ENCODE data around the gene ZMYND8.
"Not testable (repeated sequence)": the region's sequence is repeated elsewhere in the genome, so short reads cannot be mapped to it uniquely, and the experiment has no call there.

The ZMYND8 gene

DNA sequence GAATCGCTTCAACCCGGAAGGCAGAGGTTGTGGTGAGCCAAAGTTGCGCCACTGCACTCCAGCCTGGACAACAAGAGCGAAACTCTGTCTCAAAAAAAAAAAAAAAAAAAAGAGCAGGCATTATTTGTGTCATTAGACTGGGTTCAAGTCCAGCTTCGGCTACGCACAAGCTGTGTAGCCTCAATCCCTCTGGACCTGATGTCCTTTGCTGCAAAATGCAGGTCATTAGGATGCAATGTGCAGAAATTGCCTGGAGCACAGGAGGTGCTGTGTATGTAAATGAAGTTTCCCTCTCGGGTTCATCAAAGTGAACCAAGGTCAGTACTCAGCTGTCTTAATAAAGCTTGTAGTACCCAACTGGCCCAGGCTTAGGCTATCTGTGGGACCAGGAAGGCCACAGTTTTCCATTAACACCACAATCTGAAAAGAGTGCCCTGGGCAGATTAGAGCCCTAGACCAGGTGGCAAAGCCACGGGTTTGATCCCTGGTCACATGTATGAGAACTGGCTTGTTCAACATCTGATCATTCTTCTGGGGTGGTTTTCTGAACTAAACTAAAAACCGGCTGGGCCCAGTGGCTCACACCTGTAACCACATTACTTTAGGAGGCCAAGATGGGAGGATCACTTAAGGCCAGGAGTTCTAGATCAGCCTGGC is 155.3 kb downstream of the ZMYND8 start:
- DNase-seq, result no peak

DNA sequence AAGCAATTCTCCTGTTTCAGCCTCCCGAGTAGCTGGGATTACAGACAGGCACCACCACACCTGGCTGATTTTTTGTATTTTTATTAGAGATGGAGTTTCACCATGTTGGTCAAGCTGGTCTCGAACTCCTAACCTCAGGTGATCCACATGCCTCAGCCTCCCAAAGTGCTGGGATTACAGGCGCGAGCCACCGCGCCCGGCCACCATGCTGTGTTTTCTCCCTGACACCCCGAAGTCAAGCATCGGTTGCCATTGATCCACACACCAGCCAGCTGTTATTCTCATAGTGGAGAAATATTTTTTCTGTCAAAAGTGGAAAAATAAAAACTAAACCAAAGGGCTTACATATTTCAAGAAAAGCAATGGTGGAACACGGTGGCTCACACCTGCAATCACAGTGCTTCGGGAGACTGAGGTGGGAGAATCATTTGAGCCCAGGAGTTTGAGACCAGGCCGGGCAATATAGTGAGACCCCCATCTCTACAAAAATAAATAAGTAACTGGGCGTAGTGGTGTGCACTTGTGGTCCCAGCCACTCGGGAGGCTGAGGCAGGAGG is 157.4 kb downstream of the ZMYND8 start:
- no peak for DNase-seq

DNA sequence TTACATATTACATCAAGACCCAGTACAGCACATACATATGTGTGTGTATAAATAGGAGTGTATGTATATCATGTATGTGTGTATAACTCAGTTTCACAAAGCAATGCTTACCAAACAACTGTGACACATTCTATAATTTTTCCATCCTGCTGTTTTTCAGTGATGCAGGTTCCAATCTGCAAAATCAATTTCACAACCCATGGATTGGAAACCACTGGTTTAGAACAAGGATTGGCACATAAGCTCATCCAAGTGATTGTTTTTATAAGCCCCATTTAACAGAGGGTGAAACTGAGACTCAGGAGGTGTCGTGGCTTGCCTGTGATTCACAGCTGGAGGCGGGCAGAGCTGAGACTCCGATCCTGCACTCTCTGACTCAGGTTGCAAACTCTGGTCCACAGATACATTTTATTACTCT is 158.2 kb downstream of the ZMYND8 start:
- no peak for DNase-seq

GRCh38 chr20:47196091-47197081 is 160.1 kb downstream of the ZMYND8 start:
- peak; percentile 70 for DNase-seq

GRCh38 chr20:47195573-47195972 is 160.9 kb downstream of the ZMYND8 start:
- DNase-seq, result no peak

- DNase-seq, result no peak
These were observed 164.5 kb downstream of the ZMYND8 start for GRCh38 chr20:47191956-47192355.

DNA sequence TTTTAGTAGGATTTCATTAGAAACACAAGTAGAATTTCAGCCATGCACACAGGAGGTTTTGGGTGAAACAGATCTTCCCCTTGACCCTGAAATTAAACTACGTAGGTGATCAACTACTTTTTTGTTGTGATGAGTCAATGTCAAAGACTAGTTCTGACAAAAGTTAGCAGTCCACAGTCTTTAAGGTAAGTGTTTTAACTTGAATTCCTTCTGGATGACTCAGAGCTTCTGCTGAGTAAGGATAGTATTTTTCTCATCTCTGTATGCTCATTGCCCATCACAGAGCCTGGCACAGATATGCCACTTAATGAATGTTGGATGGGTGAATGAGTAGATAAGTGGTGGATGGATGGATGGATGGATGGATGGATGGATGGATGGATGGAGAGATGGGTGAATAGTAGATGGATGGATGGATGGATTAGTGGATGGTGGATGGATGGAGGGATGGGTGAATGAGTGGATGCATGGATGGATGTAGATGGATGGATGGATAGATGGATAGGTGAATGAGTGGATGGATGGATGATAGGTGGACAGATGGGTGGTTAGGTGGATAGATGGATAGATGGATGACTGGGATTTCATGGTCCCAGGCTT is 165.3 kb downstream of the ZMYND8 start:
- DNase-seq, result no peak

- DNase-seq, result no peak
These were observed 167.4 kb downstream of the ZMYND8 start for GRCh38 chr20:47189060-47189459.

DNA sequence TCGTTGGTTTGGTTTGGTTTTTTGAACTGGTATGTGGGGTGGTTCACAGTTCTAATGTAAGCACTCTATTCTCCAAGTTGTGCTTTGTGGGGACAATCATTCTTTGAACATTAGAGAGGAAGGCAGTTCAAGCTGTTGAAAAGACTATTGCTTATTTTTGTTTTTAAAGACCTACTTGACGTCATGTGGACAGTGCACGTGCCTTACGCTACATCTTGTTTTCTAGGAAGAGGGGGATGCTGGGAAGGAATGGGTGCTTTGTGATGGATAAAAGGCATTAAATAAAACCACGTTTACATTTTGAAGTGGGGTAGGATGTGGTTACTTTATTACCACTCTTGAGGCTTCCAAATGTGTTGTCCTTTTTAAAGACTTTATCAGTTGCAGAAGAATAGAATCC is 168.0 kb downstream of the ZMYND8 start:
- peak; percentile 8 for DNase-seq

DNA sequence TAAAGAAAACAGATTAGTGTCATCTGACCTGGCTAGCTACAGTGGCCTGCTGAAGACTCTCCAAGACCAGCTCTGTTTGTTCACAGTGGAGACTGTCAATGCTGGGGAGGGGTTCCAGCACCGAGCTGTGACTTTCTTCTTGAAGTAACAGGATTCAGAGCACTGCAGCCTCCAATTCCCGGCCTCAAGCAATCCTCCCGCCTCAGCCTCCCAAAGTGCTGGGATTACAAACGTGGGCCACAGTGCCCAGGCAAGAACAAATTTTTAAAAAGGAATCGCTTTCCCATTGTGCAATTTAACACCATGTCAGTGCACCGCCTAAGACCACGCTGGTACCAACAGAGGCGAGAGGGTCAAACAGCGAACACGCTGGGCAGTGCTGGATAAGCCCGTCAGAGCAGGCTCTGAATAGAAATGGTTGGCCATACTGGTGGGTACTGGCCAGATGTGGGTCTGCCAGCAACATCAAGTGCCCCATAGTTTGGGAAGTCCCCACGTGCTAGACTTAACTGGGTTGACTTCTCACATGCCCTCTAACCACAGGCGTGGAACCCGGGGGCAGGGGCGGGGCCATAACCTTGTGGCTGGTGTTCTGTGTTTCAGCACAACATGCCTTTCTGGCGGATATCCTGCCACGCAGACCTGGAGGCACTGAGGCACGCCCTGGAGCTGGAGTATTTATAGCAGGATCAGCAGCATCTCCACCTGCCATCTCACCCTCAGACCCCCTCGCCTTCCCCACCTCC is 168.9 kb downstream of the ZMYND8 start:
- peak; percentile 19 for DNase-seq

DNA sequence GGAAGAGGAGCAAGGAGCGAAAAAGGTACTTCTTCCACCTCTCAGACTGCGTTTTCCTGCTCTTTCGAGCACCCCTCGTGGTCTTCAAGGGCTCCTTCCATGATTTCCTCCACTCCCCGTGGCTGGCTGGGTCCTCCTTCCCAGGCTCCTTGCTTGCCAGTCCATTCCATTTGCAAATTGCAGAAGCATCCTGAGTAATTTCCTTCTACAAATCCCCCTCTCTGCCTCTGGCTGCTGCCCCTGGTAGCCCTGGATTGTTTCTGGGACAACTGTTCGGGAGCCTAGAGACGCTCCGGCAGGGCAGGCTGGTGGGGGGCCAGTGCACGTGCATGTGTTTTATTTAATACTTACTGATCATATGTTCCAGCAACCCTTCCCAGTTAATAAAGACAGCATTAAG is 173.1 kb downstream of the ZMYND8 start:
- no peak for DNase-seq

DNA sequence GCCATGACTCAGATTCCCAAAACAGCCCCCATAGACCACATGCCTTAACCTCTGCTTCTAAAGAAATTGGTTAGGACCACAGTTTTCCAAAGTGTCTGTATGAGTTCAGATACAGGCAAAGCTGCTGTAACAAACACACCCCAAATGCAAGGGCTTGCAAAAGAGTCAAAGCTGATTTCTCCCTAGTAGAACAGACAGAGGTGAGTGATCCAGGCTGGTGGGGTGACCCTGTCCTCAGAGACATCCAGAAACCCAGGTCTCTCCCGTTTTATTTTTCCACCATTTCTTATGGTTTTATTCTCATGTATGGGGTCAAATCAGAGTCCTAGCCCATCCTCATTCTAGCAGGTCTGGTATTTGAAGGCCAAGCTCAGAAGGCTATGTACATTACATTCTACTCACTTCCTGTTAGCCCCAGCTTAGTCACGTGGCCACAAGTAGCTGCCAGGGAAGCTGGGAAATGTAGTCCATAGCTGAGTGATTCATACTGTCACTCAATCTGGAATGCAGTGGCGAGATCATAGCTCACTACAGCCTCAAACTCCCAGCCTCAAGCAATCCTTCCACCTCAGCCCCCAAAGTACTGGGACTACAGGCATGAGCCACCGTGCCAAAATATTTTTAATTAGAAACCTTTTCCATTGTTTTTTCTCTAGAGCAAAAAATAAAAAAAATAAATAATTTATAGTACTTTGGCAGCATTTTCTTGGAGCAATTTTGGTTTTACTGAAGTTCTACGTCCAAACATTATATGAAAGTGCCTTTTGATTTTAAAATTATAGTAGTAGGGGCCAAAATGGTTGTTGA is 175.2 kb downstream of the ZMYND8 start:
- peak; percentile 9 for DNase-seq

DNA sequence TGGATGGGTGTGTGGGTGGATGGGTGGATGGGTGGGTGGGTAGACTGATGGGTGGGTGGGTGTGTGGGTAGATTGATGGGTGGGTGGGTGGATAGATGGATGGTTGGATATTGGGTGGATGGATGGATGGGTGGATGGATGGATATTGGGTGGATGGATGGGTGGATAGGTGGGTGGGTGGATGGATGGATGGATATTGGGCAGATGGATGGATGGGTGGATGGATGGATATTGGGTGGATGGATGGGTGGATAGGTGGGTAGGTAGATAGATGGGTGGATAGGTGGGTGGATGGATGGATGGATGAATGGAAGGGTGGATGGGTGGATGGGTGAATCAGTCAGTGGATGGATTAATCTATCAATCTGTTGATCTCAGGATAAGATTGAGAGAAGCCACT is 177.2 kb downstream of the ZMYND8 start:
- DNase-seq, result no peak

DNA sequence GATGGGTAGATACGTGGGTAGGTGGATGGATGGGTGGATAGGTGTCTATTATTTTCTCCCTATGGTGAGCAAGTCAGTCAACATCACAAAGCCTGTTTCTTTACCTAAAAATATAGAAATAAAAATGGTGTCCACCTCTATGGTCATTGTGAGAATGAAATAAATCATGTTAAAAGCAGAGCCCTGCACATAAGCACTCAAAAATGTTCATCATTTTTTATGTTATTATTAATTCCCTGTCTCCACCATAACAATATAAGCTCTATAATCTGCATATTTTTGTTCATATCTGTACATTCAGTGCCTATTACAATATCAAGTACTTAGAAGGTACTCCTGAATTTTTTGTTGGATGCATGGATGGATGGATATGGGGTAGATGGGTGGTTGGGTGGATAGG is 177.6 kb downstream of the ZMYND8 start:
- DNase-seq, result no peak

DNA sequence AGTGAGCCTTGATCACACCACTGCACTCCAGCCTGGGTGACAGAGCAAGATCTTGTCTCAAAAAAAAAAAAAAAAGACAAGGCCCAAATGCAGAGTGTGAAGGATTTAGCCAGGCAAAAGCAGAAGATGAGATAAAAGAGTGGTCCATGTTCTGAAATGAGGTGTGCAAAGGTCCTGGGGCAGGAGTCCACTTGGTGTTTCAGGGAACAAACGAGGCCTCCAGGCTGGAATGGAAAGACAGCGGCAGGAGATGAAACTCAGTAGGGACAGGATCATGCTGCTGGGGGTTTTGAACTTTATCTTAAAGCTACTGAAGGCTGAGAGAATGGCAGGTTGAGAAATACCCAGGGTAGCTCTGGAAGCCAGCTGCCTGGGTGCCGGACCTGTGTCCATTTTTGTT is 178.2 kb downstream of the ZMYND8 start:
- no peak for DNase-seq

GRCh38 chr20:47176217-47176616 is 180.3 kb downstream of the ZMYND8 start:
- DNase-seq, result not testable (repeated sequence)

DNA sequence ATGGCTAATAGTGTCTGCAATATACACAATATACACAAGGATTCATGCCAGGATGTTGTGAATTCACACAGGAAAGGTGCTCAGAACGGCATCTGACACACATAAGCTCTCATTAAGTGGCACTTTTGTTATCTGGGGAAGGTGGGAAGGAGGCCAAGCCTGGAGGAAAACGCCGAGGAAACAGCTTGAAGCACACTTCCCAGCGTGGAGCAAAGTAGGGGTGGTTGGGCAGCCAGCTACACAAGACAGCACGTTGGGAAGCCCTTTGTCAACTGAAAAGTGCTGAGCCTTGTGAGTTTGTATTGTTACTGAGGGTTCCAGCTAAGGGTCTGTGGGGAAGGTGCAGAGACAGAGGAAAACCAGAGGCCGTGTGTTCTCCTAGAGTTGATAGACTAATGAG is 181.0 kb downstream of the ZMYND8 start:
- DNase-seq, result no peak

DNA sequence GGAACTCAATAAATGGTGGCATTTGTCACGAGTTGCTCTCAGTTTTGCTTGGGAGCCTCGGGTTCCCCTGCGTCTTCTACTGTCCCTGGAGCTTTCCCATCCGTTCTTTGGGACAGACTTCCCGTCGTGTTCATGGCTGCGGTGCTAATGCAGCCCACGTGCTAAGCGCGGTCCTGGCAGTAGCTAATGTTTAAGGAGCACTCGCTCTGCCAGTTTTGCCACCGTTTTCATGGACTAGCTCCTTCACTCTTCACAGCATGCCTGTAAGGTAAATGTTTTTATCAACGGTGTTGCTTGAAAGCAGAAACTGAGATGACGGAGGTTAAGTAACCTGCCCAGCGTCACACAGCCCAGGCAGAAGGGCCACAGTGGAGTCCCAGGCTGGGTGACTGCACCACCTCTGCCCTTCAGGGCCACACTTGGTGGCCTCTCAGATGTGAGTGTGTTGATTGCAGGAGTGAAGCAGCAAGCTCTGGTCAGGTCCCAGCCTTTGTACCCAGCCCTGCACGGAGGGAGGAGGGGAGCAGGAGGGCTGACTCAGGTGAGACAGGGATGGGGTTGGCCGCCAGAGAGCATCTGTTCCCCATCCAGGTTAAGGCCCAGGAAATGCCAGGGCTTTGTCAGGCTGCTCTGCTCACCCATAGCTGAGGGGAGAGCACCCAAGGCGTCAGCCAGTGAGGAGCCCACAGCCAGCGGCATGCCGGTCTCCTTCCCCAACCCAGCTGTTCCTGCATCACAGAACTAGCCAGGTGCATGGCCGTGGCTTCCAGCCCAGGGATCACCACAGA is 181.8 kb downstream of the ZMYND8 start:
- no peak for DNase-seq

DNA sequence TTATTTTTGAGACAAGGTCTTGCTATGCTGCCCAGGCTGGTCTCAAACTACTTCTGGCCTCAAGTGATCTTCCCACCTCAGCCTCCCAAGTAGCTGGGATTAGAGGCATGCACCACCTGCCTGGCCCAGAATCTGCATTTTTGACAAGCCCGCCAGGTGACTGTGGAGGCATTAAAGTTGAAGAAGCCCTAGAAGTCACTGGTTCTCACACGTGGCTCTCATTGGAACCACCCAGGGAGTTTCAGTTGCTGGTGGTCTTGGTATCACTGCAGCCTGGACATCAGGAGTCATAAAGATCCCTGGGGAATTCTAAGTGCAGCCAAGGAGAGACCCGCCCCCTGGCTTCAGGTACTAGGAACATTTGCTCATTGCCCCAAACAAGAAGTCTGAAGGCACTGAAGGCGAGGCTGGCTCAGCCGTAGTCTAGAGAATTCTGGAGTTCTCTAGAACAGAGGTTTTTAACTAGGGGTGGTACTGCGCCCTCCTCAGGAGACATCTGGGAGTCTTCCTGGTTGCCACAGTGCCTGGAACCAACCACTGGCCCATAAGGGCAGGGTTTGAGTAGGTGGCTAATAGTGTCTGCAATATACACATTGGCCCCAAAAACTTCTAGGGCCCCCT is 182.8 kb downstream of the ZMYND8 start:
- no peak for DNase-seq

DNA sequence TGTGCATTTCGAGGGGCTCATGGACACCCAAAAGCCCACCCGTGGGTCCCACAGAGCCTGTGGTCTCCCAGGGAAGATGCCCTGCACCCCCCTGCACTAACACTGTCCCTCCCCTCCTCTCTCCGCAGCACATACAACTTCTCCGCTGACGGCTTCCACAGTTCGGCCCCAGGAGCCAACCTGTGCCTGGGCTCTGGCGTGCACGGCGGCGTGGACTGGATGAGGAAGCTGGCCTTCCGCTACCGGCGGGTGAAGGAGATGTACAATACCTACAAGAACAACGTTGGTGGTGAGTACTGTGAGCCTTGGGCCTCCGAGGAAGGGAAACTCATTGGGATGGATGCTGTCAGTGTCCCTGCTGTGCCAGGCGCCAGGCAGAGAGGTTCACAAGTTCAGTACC is 183.9 kb downstream of the ZMYND8 start:
- no peak for DNase-seq

GRCh38 chr20:47167846-47168245 is 188.7 kb downstream of the ZMYND8 start:
- no peak for DNase-seq

Data from CD4-positive, alpha-beta T cell treated with Interleukin-10 for 1 hour (primary cell).